KMS-11 (cell line): ENCODE data around the gene ERC2.

Source experiments
- H2AFZ ChIP-seq: fragments of 200-600 bp; sonication (generic); 2 replicates; pipeline ENCODE4 v1.6.1; 2016; ENCODE audit warnings: antibody characterized with exemption, mixed run types, low read depth
- H3K27ac ChIP-seq: fragments of 200-600 bp; sonication (generic); 2 replicates; pipeline ENCODE4 v1.6.1; 2016; ENCODE audit warnings: mild to moderate bottlenecking, mixed run types
- H3K27me3 ChIP-seq: fragments of 200-600 bp; sonication (generic); 2 replicates; pipeline ENCODE4 v1.6.1; 2017; ENCODE audit warnings: mild to moderate bottlenecking, low read depth, mixed run types, moderate library complexity; ENCODE audit not compliant: insufficient read depth
- H3K36me3 ChIP-seq: fragments of 200-600 bp; sonication (generic); 2 replicates; pipeline ENCODE4 v1.6.1; 2017; ENCODE audit warnings: mild to moderate bottlenecking, mixed run types; ENCODE audit not compliant: insufficient read depth
- H3K4me1 ChIP-seq: fragments of 200-600 bp; sonication (generic); 2 replicates; pipeline ENCODE4 v1.6.1; 2016; ENCODE audit warnings: mild to moderate bottlenecking, low read depth, mixed run types; ENCODE audit not compliant: poor library complexity, severe bottlenecking
- H3K4me2 ChIP-seq: fragments of 200-600 bp; sonication (generic); 2 replicates; pipeline ENCODE4 v1.7.0; 2016; ENCODE audit warnings: mild to moderate bottlenecking, mixed run types
- H3K4me3 ChIP-seq: fragments of 200-600 bp; sonication (generic); IDR thresholded peaks from 2 replicates; pipeline ENCODE4 v1.6.1; 2017; ENCODE audit warnings: low read depth, low read length, mixed read lengths; ENCODE audit not compliant: insufficient read depth
- H3K79me2 ChIP-seq: fragments of 200-600 bp; sonication (generic); 2 replicates; pipeline ENCODE4 v1.6.1; 2016; ENCODE audit warnings: low read depth, mixed run types; ENCODE audit not compliant: insufficient read depth
- H3K9ac ChIP-seq: fragments of 200-600 bp; sonication (generic); 2 replicates; pipeline ENCODE4 v1.6.1; 2016; ENCODE audit warnings: mild to moderate bottlenecking, mixed run types
- H4K20me1 ChIP-seq: fragments of 200-600 bp; sonication (generic); 2 replicates; pipeline ENCODE4 v1.6.1; 2016; ENCODE audit warnings: mild to moderate bottlenecking, mixed run types; ENCODE audit not compliant: insufficient read depth
- TF ChIP-seq, protein P1 (sequence below): fragments of 200-600 bp; sonication (generic); conservative IDR thresholded peaks from 2 replicates; pipeline ENCODE4 v1.6.1; 2017; ENCODE audit warnings: low read depth, mild to moderate bottlenecking, antibody characterized with exemption, low read length, moderate library complexity, mixed read lengths

ERC2 gene

DNA sequence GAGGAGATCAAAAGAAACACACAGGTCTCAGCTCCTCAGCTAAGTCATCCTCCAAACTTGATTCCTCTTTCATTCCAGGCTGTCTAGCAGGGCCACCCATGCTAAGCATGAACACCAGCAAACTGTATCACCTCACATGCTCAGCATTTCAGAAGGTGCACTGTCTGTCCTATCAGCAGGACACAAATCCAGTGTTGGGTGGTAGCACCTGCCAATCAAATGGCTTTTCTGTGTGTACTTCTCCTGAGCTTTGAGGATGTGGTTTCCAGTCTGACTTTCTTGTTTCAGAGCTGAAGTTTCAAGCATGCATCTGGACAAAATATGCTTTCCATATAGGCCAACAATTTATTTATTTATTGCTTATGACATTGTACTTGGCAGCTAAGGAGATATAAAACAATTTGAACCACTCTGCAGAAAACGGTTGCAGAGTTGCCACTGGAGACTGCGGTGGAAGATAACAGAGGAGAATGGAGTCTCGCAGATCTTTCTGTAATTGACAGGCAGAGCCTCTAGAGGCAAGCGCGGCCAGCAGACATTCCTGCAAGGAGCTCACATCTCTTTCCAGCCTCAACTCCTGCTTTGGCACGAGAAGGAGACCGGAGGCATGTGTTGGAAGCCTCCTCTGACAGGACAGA is 814.0 kb downstream of the ERC2 start:
- Histone ChIP-seq H2AFZ (peak overlapping the region; percentile 27; the same call in 1 of the 2 replicates), H3K9ac (no peak overlapping the region), H3K79me2 (no peaks in the 10 kb centered on the region), H3K4me2 (peak overlapping the region; percentile 70), H3K36me3 (no peaks in the 10 kb centered on the region), H3K27me3 (no peaks in the 10 kb centered on the region), H3K4me1 (peaks cover 63% of the 10 kb centered on the region), H4K20me1 (no peaks in the 10 kb centered on the region), H3K27ac (peak overlapping the region; percentile 20; the same call in 1 of the 2 replicates), H3K4me3 (no peak overlapping the region)
- TF ChIP-seq, protein P1, sequence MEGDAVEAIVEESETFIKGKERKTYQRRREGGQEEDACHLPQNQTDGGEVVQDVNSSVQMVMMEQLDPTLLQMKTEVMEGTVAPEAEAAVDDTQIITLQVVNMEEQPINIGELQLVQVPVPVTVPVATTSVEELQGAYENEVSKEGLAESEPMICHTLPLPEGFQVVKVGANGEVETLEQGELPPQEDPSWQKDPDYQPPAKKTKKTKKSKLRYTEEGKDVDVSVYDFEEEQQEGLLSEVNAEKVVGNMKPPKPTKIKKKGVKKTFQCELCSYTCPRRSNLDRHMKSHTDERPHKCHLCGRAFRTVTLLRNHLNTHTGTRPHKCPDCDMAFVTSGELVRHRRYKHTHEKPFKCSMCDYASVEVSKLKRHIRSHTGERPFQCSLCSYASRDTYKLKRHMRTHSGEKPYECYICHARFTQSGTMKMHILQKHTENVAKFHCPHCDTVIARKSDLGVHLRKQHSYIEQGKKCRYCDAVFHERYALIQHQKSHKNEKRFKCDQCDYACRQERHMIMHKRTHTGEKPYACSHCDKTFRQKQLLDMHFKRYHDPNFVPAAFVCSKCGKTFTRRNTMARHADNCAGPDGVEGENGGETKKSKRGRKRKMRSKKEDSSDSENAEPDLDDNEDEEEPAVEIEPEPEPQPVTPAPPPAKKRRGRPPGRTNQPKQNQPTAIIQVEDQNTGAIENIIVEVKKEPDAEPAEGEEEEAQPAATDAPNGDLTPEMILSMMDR = no peak

DNA sequence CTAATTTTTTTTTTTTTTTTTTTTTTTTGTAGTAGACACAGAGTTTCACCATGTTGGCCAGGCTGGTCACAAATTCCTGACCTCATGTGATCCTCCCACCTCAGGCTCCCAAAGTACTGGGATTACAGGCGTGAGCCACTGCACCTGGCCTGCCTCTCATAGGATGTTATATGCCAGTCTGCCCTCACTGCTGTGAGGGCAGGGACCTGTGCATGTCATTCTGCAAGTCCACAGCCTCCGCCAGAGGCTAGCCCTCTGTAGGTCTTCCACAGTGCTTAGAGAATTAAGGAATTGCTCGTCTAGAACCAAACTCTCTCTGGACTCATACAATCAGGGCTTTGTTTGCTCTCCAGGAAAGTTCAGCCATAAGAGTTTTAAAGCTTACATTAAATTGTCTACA is 817.3 kb downstream of the ERC2 start:
- Histone ChIP-seq H4K20me1 (no peaks in the 10 kb centered on the region), H3K4me3 (no peak overlapping the region), H3K79me2 (no peaks in the 10 kb centered on the region), H3K27ac (no peak overlapping the region), H3K4me1 (peaks cover 39% of the 10 kb centered on the region), H3K27me3 (no peaks in the 10 kb centered on the region), H2AFZ (no peak overlapping the region), H3K4me2 (no peak overlapping the region), H3K9ac (no peak overlapping the region), H3K36me3 (no peaks in the 10 kb centered on the region)
- TF ChIP-seq, protein P1 = no peak

DNA sequence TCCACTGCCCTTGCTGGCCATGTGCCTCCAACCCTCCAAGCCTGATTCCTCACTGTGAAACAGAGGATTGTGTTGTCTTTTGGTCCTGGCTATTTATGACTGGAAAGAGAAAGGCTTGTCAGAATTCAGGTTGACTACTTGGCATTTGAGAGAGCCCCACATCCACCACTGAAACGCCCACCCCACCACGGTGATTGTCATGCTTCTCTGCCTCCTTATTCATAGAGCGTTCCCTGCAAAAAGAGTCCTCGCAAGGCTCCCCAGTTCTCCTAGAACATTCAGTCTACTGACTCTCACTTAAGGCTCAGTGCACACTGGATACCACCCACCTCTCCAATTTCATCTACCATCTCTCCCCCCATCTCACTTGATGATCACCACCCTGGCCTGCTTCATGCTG is 818.3 kb downstream of the ERC2 start:
- H3K27ac ChIP-seq = no peak overlapping the region
- H3K4me3 ChIP-seq = no peak overlapping the region
- TF ChIP-seq, protein P1 = no peak
- H3K27me3 ChIP-seq = no peaks in the 10 kb centered on the region
- H3K4me1 ChIP-seq = peaks cover 29% of the 10 kb centered on the region
- H3K4me2 ChIP-seq = no peak overlapping the region
- no peak overlapping the region for H2AFZ ChIP-seq
- H3K9ac ChIP-seq = no peak overlapping the region
- no peaks in the 10 kb centered on the region for H3K36me3 ChIP-seq
- no peaks in the 10 kb centered on the region for H4K20me1 ChIP-seq
- H3K79me2 ChIP-seq = no peaks in the 10 kb centered on the region

DNA sequence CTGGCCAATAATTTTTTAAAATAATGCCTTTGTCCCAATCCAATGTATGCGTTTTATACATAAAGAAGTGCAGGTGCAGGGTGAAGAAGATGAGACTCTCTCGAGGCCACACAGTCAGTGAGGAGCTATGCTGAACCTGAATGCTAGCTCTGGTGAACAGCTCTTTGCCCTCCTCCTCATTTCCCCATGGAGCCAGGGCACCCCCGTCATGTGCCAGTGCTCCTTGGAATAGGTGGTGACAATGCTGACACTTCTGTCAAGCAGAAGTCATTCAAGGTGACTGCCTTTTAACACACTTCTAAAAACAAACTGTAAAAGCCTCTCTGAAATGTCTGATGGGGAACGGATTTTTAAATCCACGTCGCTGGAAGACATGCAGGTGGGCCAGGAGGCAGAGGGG is 818.7 kb downstream of the ERC2 start:
- H3K4me2 ChIP-seq = no peak overlapping the region
- no peaks in the 10 kb centered on the region for H3K79me2 ChIP-seq
- peaks cover 24% of the 10 kb centered on the region for H3K4me1 ChIP-seq
- H3K4me3 ChIP-seq = no peak overlapping the region
- TF ChIP-seq, protein P1 = no peak
- no peak overlapping the region for H3K9ac ChIP-seq
- H2AFZ ChIP-seq = no peak overlapping the region
- H3K27me3 ChIP-seq = no peaks in the 10 kb centered on the region
- no peaks in the 10 kb centered on the region for H4K20me1 ChIP-seq
- H3K27ac ChIP-seq = no peak overlapping the region
- H3K36me3 ChIP-seq = no peaks in the 10 kb centered on the region
